Left ventricle myocardium inferior (tissue), 1 donor: ENCODE results near the gene CSTF2T. TPM values are rescaled to one million over a fixed set of nuclear protein-coding genes. Genes with fewer than 3 reads are reported as not detected.

Experiments
- DNase-seq: peaks from one replicate; pipeline ENCODE4 v3.0.0-alpha.2; 2020
- H3K27ac ChIP-seq: fragments of 200-600 bp; replicated peaks from 2 replicates; pipeline ENCODE4 v1.8.0; 2021
- H3K27me3 ChIP-seq: fragments of 200-600 bp; 2 replicates; pipeline ENCODE4 v1.8.0; 2021; ENCODE audit warnings: low read depth
- H3K36me3 ChIP-seq: fragments of 200-600 bp; 2 replicates; pipeline ENCODE4 v1.8.0; 2021
- H3K4me1 ChIP-seq: fragments of 200-600 bp; 2 replicates; pipeline ENCODE4 v1.8.0; 2021
- H3K4me3 ChIP-seq: fragments of 200-600 bp; 2 replicates; pipeline ENCODE4 v1.8.0; 2021; ENCODE audit warnings: mild to moderate bottlenecking, moderate library complexity
- H3K9me3 ChIP-seq: fragments of 200-600 bp; replicated peaks from 2 replicates; pipeline ENCODE4 v1.8.0; 2021
- CTCF ChIP-seq: fragments of 200-600 bp; IDR thresholded peaks from 2 replicates; pipeline ENCODE4 v1.8.0; 2021; ENCODE audit warnings: antibody characterized with exemption, mild to moderate bottlenecking, borderline replicate concordance
- intact Hi-C: fragments of 100-400 bp; cut with micrococcal nuclease; formaldehyde crosslinking; loops from one replicate; pipeline ENCODE4 v1.11.0; 2022
- total RNA-seq: library from RNA; stranded (reverse); fragmentation: NEBNext Ultra II Directional; extraction: Animal tissue kit (Norgen Biotek cat#: 25700); gene quantifications from one replicate; pipeline ENCODE4 v1.2.1, GENCODE V29; 2021
- donor health status: DM: no; HTN: yes; CAD: no; lungs with severe emphysema.

Gene CSTF2T
- total RNA-seq, 1 donor from 2014 or later = 21.7 TPM

GRCh38 chr10:51707392-51707791 is 8.0 kb upstream of the CSTF2T start:
- DNase-seq = no peak
- Histone ChIP-seq H3K4me3 (no peak overlapping the region), H3K4me1 (peaks cover 29% of the 10 kb centered on the region), H3K27ac (peak overlapping the region; percentile 61), H3K36me3 (no peaks in the 10 kb centered on the region), H3K9me3 (no peaks in the 10 kb centered on the region), H3K27me3 (no peaks in the 10 kb centered on the region)
- TF ChIP-seq CTCF = no peak
- intact Hi-C loops = no loop called here

- H3K4me1 ChIP-seq = peaks cover 25% of the 10 kb centered on the region
- no peak for TF ChIP-seq CTCF
- intact Hi-C loops = no loop called here
- H3K27ac ChIP-seq = peak overlapping the region; percentile 61
- H3K27me3 ChIP-seq = no peaks in the 10 kb centered on the region
- no peak overlapping the region for H3K4me3 ChIP-seq
- H3K9me3 ChIP-seq = no peaks in the 10 kb centered on the region
- peak; percentile 70 for DNase-seq
- H3K36me3 ChIP-seq = no peaks in the 10 kb centered on the region
Measured at GRCh38 chr10:51706225-51706624, 6.8 kb upstream of the CSTF2T start.

- H3K36me3 ChIP-seq = no peaks in the 10 kb centered on the region
- H3K27ac ChIP-seq = peak overlapping the region; percentile 61
- DNase-seq = no peak
- no peak for TF ChIP-seq CTCF
- H3K4me3 ChIP-seq = no peak overlapping the region
- peaks cover 25% of the 10 kb centered on the region for H3K4me1 ChIP-seq
- intact Hi-C loops = no loop called here
- no peaks in the 10 kb centered on the region for H3K9me3 ChIP-seq
- H3K27me3 ChIP-seq = no peaks in the 10 kb centered on the region
Measured at GRCh38 chr10:51705774-51706173, 6.4 kb upstream of the CSTF2T start.

GRCh38 chr10:51700228-51700817 is 928 bp upstream of the CSTF2T start:
- Histone ChIP-seq H3K9me3 (no peaks in the 10 kb centered on the region), H3K4me3 (peak overlapping the region; percentile 70), H3K36me3 (no peaks in the 10 kb centered on the region), H3K4me1 (peaks cover 47% of the 10 kb centered on the region), H3K27me3 (no peaks in the 10 kb centered on the region), H3K27ac (peak overlapping the region; percentile 95)
- intact Hi-C loops = no loop called here
- TF ChIP-seq CTCF = no peak
- DNase-seq = no peak

- Histone ChIP-seq H3K27ac (peak overlapping the region; percentile 95), H3K4me3 (peak overlapping the region; percentile 70), H3K4me1 (peaks cover 59% of the 10 kb centered on the region), H3K27me3 (no peaks in the 10 kb centered on the region), H3K36me3 (no peaks in the 10 kb centered on the region), H3K9me3 (no peaks in the 10 kb centered on the region)
- intact Hi-C loops = no loop called here
- no peak for TF ChIP-seq CTCF
- DNase-seq = no peak
Measured at GRCh38 chr10:51699145-51699474, 285 bp downstream of the CSTF2T start.
